Measurements from ENCODE around the gene PVRIG. TPM values are rescaled to one million over a fixed set of nuclear protein-coding genes. Genes with fewer than 3 reads are reported as not detected.

Gene PVRIG
- total and polyA plus RNA-seq, 2 of the 8 experiments (the other 6 are each of a cell fraction or from before 2014, with no cell fraction given) = 0.15 TPM; not detected in 1

- TF ChIP-seq CTBP2 (IDR thresholded peaks at IDR 0.05; ENCODE audit: borderline replicate concordance, insufficient read depth, insufficient read length, low read length) = no peak
- no peak for TF ChIP-seq SIX5 (IDR thresholded peaks at IDR 0.05; ENCODE audit: low read depth, low read length)
- TF ChIP-seq POLR2A (IDR thresholded peaks at IDR 0.05; ENCODE audit: control extremely low read depth in 1 of 2, low read depth in 2 of 2, low read length in 2 of 2) = no peak
- TF ChIP-seq PHF8 (conservative IDR thresholded peaks at IDR 0.05; ENCODE audit: low read depth, low read length) = no peak
Observed at GRCh38 chr7:100221231-100221718, 1.5 kb downstream of the PVRIG start (continued).
